Activated CD4-positive, CD25-positive, alpha-beta regulatory T cell treated with anti-CD3 and anti-CD28 coated beads, Interleukin-2, amount 50 U/mL, for 72 hours (primary cell): ENCODE measurements around the gene HOXD10.

Source experiments
- DNase-seq: peaks from one replicate; pipeline ENCODE4 v3.0.0; 2021

Gene HOXD10

DNA sequence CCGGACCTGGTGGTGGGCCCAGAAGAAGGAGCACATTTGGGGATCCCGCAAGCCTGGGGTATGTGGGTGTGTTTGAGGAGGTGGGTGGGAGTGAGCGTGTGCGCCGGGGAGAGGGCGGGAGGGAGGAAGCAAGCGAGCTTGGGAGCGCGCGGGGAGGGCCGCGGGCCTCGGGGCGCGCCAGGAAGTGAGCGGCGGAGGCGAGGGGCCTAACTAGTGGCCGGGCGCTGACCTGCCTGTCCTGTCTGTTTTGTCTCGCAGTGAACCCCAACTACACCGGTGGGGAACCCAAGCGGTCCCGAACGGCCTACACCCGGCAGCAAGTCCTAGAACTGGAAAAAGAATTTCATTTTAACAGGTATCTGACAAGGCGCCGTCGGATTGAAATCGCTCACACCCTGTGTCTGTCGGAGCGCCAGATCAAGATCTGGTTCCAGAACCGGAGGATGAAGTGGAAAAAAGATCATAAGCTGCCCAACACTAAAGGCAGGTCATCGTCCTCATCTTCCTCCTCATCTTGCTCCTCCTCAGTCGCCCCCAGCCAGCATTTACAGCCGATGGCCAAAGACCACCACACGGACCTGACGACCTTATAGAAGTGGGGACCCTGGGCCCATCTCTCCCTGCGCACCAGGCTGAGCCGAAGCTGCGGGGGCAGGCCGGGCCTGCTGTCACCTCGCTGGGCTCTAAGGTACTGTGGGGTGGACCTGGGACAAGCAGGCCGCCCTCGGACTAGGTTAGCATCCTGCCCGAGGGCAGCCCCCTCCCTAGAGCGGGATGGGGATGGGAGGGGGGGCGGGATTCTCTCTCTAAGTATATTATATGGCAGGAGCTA lies 36.0 kb downstream of the HOXD10 start:
- no peak for DNase-seq

DNA sequence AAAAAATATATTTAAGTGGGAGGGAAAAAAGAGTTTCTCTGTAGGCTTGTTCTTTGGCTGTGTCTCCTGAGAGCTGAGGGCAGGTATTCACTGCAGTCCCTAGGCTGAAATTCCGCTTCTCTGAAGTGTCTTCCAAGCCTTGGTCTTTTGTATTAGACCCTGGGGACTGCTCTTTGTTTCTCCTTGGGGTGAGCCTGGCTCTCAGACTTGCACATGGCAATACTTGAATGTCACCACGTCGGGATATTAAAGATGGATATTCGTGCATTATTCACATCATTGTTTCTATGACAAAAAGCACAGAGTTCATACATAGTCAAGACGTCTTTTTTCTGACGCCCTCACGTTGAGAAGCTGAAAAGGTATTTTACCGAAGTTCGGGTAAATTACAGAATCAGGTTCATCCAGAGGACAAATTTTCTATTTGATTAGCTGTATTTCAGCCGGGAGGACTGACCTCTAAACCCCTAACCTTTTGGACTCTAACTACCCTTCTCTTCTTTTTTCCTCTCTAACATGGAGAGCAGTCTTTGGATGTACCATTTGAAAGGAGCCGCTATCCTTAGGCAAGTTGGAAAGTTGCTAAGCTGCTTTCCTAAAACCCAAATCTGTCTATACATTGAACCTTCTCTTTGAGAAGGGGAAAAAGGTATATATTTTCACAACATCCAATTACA lies 38.1 kb downstream of the HOXD10 start:
- DNase-seq, result no peak

DNA sequence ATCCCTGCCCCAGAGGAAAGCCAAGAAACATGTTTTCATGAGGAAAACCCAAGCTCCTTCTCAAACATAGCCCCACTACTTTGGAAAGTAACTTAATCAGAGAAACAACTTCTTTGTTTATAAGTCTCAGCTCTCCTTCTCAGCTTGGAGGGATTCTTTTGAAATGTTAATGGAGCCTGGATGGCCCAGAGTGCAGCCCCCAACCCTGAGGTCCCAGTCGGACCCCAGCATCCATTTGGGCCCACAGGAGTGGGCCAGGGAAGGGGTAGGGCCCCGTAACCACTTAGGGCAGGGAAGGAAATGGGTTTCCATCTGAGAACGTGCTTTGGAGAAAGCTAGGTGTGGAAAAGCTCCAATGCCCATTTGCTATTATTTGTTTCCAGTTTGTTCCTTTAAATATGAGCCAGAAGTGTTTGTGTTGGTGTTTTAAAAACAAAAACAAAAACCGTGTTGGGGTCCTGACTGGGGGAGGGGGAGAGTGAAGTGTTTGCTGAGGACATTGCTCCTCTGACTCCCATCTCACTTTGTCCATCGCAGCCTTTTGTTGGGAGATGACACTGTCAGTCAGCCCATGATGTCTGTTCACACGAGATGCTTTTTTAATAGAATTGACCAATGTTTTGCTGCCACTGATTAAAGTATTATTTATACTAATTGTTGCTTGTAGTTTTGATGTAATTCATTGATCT lies 38.9 kb downstream of the HOXD10 start:
- no peak for DNase-seq

DNA sequence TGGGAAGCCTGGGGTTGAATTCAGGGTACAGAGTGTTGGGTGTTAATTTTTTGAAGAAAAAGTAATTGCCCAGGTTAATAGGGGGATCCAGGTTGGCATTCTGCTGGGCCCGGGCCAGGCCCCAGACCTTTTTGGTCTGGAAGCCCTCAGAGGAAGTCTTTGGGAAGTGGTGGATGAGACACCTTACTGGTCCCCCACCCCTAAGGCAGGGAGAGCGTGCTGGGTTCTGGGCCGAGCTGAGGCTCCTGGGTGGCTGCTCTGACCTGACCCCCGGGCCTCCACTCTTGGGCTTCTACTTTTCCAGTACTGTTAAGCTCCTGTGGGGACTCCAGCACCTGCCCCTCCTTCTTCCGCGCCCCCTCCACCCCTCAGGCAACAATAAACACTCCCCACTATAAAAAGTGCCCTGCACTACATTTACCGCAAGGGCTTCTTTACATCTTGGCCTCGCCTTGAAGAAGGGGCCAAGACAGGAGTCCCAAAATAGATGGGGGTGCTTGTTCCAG lies 39.8 kb downstream of the HOXD10 start:
- no peak for DNase-seq

DNA sequence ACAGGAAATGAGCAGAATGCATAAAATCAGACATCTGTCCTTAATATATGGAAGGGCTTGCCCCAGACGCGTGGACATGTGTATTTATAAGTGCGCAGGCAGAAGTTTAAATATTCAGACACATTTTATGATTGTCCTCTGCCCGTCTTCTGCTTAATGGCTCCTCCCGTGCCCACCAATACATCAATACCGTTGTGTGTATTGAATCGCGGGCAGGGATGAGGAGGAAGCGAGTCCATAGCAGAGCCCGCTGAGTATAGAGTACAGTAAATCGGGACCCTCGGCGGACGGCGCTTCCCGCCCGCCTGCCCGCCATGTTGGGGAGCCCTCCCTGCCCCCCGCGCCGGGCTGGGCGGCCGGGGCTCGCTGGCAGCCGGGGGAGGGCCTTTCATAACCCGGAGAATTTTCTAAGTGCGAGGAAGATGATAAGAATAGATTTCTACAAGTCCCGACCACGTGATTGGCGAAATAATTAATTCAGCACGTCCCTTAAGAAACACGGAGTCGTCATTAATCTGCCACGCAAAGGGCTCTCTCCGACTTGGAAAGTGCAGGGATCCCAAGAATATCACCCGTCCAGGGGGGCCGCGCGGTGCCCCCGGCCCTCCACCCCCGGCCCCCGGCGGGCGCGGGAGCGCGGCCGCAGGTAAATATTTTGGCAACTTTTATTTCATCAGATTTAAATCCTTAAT lies 40.4 kb downstream of the HOXD10 start, which contains the start of gene HOXD3:
Gene HOXD3 (plus strand): TSS at position 501 of the 692 bp plus-strand sequence. CDS start 11,808 bp downstream, outside the sequence.
- DNase-seq, result no peak

DNA sequence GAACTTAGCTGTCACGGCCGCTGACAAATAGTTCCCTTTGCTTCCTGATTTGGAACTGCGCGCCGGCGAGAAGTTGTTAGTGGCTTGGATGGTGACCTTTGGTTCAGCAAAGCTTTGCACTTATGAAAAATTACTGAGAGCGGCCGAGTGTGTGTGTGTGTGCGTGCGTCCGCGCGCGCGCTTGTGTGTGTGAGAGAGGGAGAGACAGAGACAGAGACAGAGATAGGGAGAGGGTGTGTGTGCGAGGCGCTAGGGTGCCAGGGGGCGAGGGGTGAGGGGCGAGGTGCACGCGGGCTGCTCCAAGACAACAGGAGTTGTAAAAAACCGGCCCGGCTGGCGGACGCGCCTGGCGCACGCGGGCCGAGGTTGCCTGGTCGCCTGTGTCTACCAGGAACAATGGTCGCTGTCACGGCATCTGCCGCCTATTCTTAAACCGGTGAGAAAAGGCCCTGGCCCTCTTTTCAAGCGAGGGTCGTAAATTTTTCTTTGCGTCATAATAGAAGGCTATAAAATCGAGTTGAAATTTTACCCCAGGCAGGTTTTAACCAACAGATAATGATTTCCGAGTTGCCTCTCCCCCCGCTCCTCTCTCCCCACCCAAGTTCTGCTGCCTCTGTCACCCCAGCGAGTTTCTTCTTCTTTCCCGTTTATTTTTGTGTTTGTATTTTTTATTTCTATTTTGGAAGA lies 41.1 kb downstream of the HOXD10 start:
- no peak for DNase-seq

DNA sequence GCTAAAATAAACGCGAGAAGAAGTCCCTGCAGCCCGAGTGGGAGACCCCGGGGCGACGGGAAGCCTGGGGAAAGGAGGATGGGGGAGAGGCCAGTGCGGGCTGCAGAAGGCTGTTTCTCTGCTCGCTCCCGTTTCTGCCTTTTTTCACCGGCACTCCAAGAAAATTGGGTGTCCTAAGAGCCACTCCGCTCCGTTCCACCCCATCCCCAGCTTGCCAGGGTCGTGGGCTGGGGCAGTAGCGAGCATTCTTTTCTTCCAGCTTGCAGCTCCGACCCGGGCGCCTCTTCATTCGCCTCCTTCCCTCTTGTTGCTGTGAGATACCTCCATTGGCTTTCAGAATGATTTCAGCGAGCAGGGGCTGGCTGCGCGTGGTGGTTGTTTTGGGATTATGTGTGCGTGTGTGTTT lies 41.6 kb downstream of the HOXD10 start:
- DNase-seq, result no peak

DNA sequence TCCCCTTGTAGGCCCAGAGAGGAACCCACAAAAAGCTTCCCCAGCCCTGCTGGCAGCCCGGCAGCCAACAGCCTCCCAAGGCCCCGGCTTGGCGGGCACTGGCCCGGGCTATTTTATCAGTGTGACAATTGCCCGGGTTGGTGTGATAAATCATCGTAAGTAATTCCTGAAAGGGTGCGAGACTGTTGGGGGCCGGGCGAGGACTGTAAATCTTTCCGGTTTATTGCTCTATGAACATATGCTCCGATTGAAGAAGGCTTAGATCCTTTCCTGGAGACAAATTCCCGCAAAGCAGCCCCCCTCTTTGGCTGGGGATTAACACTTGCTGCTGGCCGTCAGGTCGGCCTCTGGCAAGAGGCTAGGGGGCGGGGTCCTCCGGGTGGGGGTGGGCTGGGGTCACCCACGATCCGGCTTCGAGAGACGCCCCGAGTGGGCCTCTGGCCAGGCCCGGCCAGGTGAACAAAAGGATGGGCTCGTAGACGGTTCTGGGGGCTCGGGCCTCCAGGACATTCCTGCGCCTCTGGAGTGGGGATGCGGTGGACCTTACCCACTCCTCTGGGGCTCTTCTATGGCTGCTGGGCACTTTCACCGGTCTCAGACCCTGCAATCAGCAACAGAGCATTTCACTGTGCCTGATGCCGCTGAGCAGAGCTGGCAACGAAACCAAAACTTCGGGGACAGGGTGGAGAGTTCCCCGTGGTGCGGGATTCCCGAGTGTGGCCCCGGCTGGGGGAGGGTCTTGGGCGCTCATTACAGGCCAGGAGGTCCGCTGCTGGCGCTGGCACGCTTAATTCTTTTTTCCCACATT lies 42.5 kb downstream of the HOXD10 start:
- no peak for DNase-seq

DNA sequence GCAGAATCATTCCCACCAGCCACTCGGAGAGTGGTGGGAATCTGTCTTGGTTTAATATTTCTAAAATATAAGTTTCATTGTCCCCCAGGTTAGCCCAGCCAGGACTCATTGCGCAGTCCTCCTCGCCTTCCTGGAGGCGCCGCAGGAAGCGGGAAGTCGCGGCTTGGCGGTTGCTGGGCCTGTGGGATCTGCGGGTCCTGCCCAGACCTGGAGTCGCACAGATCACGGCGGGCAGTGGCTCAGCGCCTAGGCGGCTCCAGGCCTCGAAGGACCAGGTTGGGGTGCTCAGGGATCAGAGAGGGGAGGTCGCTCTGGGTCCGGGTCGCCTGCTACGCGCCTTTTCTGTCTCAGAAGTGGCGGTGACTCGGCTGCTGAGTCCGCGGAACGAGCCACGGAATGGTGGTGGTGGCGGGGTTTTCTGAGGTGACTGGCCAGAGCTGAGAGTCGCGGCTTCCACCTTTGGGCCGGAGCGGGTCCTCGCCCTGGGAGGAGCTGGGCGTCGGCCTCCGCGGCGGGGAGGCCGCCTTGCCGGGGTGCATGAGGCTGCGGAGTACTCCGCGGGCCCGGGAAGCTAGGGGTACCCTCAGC lies 43.2 kb downstream of the HOXD10 start:
- no peak for DNase-seq

DNA sequence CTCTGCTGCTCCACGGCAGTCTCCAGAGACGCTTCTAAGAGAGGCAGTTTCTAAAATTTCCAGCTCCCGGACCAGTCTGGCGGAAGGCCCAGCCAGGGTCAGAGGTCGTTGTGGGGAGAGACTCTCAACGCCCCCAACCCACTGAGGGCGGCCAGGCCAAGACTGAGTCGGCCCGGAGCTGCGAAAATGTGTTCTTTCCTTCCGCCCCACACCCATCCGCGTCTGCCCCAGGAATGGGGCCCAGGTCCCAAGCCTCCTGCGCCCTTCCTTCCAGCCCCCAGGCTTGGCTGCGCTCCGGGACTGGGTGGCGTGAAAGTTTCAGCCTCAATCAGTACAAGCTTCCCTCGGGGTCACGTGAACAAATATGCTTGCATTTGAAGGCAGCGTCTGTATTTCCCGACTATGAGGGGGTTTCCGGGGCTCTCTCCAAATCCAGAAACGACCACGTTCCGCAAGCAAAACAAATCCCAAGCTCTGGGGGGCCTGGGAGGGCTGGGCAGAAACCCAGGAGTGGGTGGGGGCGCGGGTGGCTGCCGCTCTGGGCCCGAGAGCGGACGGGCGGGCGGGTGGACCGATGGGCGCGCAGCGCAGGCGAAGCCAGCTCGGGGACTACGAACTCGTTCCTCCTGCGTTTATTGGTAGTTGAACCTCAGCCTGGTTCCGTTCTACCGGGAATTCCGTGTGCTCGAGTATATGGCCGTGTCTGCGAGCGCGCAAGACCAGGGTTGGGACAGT lies 43.8 kb downstream of the HOXD10 start:
- no peak for DNase-seq

DNA sequence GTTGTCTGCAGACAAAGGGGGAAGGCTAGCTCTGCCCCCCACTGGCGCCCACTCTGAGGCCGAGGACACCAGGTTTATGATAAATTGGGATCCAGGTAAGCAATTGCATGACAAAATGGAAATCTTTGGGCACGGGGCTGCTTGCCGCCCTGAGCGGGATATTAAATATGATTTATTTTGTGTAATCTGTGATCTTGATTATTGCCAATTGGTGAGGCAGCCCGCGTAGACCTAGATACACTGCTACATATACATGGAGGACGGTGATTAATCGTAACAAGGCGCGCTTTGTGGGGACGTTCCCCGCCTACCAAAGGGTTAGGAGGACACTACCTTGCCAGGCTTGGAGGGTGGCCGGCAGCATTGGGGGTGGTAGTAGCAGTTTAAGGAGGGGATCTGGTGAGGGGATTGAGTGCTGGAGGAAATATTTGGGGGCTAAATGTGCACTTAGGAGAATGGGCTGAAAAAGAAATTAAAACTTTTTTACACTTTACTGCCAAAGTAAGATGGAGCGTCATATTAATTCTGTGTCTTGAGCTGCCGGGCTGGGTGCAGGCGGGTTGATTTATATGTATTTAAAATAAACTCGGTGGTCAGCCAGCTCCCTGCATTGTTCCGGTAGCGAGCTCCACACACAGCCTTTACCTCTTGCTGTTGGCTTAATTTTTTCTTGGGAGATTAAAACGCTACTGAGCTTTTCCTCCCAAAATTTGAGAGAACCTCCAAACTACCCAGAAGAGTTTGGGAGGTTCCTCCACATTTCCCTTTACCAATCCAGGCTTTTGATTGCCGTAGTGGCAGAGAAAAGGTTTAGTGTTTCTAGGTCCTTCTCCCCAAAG lies 44.6 kb downstream of the HOXD10 start:
- no peak for DNase-seq

DNA sequence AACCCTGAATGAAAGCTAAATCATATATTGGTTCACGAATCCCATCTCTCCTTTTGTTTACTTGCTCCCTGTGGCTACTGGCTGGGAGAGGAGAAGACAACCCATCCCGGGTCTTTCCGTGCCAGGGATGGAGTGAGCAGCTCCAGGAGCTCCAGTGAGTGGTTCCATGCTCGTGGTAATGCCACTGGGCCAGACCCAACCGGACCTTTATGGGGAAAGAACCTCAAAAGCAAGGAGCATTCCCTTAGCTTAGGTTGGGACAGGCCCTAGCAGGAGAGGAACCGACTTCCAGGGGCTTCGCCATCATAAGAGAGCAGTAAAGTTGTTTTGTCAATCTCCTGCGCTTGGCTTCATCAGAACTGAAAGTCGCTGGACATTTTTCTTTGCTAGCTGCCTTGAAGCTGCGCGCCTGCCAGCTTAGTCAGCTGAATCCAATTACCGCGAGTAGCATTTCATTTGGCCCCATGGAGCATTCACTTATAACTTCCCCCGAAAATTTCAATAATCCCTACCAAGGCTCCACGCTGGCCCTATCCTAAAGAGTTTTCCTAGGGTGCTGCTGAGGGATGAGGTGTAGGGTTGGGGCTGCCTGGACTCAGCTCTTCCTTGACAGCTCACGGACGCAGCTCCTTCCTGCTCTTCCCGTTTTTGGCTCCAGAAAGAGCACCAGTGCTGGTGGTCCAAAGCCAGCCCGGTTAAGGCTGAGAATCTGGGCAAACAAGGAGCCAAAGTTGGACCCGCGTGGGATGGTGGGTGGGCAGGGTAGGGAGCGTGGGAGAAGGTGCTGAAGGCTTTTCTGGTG lies 45.4 kb downstream of the HOXD10 start:
- DNase-seq, result no peak

DNA sequence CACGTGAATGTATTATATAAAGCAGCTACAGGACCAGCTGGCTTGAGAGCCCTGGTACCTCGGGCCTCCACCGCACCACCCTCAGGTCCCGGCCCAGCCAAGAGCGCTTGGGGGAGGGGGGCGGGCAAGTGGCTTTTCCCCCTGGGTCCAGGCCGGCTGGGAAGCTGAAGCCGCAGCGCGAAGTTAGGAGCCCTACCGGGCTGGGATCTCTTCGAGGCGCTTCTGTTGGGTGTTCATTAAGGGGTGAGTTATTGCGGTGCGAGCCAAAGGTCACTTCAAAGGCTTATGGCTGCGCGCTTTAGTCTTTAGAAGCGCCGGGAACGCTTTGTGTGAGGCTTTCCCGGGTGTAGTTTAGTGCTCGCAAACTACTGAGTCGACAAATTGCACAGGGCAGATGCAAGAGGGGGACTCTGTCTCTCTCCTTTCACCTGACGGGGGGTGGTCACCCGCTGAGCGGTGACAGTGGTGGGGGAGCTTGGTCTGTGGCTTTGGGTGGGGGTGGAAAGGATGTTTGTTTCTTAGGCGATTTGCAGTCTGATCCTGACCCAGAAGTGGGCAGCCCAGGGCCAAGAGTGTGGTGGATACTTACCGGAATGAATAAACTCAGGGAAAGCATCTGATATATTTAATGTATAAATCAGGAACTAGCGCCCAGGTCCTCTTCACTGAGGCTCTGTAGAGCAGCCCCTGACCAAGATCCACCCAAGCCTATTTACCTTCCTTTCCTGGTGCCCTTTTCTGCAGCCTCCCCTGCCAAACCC lies 46.5 kb downstream of the HOXD10 start:
- no peak for DNase-seq

DNA sequence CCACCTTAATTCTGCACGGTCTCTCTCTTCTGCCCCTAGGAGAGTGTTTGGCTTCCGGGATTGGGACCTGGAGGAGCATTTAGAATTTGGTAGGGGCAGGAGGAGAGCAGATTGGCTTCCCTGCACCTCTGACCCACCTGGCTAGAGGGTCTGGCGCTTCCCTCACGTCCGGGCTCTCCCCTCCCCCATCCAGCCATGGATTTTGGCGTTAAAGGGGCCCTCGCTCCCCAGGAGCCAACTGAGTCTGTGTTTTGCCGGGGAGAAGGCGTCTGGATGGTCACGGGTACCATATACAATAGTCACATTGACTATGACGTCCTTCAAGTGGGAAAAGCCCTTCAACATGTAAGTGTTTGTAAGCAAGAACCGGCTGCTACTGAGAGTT lies 47.1 kb downstream of the HOXD10 start:
- DNase-seq, result no peak

DNA sequence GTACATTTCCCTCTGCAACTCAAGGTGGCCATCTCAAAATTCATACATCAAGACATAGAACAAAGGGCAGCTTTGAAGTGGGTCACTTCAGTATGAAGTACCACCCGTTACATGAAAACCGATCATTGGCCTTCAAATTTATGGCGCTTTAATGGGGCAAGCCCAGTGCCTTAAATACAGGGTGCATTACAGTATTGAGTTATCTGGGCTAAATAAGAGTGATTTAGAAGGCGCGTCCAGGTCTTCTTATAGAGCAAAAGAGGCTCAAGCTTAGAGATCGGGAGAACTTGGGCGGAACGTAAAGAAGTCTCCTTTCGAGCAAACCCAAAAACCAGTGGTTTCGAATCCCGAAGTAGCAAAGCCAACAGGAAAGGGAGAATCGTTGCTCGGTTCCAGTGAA lies 47.6 kb downstream of the HOXD10 start:
- DNase-seq, result no peak

DNA sequence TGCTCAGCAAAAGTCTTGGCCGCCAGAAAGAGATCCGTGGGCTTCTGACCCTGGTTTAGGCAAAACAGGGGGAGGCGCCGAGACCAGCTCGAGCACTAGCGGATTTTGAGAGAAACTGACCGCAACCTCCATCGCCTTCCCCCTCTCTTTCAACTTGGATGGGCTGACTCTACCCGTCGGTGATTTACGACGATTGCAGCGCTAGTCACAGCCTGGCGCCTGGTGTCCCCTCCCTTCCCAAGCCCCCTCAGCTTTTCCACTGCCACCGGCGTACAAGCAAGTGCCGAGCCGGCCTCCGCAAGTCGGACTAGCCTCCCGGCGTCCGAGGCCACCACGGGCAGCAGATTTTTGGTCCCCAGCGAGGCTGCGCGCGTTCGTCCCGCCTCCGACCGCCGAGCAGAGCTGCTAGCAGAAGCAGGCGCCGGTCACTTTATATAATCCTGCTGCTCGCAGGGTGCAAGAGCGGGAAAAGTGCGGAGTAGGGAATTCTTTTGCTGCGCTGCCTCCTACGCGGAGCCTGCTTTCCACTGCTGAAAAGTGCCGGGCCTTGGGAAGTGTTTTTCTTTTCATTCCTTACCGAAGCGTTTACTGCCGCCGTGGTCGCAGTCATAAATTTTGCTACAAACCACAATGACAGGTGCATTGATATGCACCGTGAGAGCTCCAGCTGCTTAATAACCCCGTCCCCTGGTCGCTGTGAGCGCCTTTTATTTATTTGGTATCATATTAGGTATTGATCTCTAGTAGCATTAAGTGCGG lies 48.2 kb downstream of the HOXD10 start:
- no peak for DNase-seq
